Measurements from ENCODE around the gene EGFLAM. TPM values are rescaled to one million over a fixed set of nuclear protein-coding genes. Genes with fewer than 3 reads are reported as not detected.

EGFLAM gene
- 0.56 and 3.4 TPM in 2 replicates for total RNA-seq

DNA sequence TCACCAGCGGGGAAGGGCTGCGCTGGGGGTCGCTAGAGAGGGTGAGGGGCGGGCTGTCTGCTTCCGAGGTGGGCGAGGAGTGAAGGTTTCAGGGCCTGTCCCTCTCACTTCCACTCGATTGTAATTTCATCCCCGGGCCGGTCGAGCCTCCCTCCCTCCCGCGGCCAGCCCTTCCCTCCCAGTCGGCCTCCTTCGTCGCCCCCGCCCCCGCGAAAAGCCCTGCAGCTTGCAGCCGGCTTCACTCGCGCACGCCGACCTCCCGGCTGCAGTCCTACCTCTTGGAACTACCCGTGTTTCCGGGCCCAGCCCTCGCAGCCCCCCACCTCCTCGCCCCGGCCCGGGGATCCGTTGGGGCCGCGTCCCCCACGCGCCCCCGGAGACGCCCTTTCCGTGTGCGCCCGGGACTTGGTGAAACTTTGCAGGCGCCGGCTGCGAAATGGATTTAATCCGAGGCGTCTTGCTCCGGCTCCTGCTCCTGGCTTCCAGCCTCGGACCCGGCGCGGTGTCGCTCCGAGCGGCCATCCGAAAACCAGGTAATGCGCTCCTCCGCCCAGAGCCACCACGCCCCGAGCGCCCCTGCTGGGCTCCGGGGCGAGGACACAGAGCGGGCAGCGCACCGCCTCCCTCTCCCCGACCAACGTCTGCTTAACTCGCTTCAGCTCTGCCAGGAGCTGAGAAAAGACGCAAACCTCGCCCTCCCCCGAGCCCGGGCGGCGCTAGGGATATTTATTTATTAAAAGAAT is at the start of gene EGFLAM:
TSS of gene EGFLAM (plus strand) at position 241 of the 743 bp plus-strand sequence. CDS start at position 437, 196 bp downstream.

All from epithelial cell of alveolus of lung (primary cell).